HK-2 (cell line): ENCODE results near the gene RUBCNL.

Experiments used
- DNase-seq: peaks from one replicate; pipeline ENCODE4 v3.0.0-alpha.2; 2018; ENCODE audit not compliant: unreplicated experiment

Gene RUBCNL

DNA sequence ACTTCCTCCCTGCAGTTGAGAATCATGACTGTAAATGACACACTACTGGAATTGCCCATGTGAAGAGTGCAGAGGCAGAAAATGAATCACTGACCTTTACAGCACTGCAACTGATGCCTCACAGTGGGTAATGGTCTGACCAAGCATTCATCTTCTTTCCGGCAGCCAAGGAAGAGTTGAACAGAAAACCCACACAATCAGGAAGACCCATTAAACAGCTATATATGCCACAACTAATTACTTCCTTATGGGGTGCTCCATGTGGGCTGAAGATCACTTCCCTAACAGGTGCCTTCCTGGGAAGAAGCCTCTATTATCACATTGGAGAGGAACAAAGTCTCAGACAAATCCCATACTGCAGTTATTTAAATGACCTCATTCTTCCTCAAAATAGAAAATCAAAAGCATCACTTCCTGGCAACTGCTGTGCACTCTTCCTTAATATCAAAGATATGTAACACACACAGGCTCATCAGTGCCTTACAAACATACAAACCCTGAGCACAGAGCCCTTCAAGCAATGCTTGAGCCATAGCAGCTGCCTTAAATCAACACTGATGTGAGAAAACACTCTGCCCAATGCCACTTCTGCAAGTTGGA, 45.8 kb downstream of the RUBCNL start:
- DNase-seq = peak; percentile 28

DNA sequence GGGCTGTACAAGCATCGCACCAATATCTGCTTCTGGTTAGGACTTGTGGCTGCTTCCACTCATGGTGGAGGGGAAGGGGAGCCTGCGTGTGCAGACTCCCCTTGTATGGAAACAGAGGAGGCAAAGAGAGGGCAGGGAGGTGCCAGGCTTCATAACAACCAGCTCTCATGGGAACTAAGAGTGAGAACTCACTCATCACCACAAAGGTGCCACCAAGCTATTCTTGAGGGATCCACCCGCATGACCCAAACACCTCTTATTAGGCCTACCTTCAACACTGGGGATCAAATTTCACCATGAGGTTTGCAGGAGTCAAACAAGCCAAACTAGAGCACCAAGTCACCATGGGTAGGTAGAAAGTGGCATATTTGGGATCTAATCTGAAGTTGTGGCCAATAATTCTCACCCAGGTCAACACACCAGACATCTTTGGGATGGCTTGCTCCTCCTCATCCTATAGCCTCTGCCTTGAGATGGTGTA, 46.4 kb downstream of the RUBCNL start:
- no peak for DNase-seq

GRCh38 chr13:46340011-46340410, 47.0 kb downstream of the RUBCNL start:
- no peak for DNase-seq

- DNase-seq = peak; percentile 56
These were observed 47.9 kb downstream of the RUBCNL start for GRCh38 chr13:46339035-46339666.

- no peak for DNase-seq
These were observed 49.4 kb downstream of the RUBCNL start for GRCh38 chr13:46337700-46338099.

DNA sequence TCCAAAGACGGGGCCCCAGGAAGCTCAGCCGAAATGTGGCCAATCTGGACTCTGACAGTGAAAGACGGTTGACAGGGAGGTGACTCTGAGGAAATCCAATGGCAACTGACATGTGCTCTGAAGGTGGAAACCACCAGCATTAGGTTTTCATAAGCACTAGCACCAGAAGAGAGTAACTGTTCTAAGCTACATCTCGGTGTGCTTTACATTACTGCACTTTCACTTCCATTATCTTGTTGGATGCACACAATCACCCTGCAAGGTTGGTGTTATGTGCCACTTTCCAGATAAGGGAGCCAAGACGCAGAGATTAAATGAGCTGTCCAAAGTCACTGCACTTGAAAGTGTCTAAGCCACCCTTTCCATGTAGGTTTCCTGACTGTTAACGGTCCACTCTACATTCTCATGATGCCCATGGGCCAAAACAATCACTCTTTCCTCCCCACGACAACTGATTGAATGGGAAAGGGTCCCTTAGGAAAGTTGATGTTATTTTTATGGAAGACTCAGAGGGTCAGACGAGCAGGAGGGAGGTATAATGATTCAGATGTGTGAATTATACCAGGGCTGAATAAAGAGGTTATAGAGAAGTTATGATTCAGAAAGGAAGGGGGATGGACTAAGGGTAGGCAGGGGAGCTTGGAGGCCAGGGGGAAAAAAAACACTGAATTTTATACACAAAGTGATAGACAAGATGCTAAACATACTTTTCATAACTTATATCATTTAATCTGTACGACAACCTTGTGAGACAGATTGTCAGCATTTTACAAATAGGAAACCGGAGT, 52.8 kb downstream of the RUBCNL start:
- DNase-seq = no peak

DNA sequence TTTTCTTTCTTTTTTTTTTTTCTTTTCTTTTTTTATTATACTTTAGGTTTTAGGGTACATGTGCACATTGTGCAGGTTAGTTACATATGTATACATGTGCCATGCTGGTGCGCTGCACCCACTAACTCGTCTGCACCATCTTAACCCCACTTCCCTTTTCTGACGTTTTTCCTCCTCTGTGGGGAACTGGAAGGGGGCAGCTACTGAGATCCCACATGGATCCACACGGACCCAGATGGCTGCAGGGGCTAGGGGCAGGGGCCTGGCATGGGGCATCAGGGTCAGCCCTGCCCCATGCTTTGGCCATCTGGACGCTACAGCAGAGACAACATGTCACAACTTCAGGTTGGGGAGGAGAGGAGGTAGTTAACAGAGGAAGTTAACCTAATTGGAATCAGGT, 54.3 kb downstream of the RUBCNL start:
- DNase-seq = no peak

- no peak for DNase-seq
These were observed 57.4 kb downstream of the RUBCNL start for GRCh38 chr13:46329624-46330023.

GRCh38 chr13:46327246-46327645, 59.8 kb downstream of the RUBCNL start:
- no peak for DNase-seq

DNA sequence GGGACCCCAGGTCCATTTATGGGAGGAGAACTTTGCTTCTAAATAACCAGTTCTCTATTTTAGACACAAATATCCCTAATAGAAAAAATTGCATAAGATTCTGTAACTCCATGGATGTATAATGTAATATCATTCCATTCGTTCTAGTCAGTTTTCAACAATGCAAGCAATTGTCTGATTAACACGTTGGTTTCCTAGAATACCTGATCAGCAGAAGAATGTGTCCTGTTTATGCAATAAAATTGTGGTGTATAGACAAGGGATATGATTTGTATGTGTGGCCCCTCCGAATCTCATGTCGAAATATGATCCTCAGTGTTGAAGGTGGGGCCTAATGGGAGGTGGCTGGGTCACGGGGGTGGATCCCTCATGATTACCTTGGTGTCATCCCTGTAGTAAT, 62.1 kb downstream of the RUBCNL start:
- no peak for DNase-seq

DNA sequence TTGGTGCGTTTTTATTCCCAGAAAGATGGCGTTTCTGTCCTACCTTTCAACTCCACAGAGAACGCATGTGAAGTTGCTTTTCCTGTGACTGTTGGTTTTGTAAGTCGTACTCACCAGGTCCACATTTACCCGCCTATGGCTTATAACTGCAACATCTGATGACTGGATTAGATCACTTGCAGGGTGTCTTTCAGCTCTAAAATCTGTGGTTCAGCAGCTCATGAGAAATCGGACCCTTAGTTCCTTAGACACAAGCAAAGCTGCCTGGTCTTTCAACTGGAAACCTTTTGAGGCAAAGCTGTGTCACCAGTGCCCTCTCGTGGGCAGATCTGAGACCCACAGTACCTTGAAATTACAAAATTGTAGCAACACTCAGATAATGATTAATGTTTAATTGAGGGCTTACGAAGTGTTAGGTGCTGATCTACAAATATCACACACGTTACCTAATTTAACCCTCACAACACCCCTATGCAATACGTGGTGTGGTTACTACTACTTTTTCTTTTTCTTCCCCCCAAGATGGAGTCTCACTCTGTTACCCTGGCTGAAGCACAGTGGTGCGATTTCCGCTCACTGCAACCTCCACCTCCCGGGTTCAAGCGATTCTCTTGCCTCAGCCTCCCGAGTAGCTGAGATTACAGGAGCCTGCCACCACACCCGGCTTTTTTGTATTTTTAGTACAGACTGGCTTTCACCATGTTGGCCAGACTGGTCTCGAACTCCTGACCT, 65.4 kb downstream of the RUBCNL start:
- peak; percentile 34 for DNase-seq

DNA sequence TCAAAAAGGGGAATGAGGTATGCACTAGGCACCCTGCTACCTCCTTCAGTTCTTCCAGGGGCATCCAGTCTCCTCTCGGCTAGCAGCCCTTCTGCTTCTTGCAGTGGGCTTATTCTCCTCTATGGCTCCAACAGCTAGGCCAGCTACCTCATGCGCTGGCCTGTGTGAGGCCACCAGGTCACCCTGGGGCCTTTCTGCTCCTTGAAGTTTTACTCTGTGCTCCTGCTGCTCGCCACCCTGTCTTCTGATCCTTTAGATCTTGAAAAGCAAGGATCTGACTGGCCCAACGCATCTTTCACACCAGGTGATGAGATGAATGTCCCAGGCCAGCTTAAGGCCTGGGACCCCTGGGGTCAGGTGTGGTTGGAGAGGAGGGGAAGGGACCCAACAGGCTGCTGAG, 66.2 kb downstream of the RUBCNL start:
- DNase-seq = no peak

DNA sequence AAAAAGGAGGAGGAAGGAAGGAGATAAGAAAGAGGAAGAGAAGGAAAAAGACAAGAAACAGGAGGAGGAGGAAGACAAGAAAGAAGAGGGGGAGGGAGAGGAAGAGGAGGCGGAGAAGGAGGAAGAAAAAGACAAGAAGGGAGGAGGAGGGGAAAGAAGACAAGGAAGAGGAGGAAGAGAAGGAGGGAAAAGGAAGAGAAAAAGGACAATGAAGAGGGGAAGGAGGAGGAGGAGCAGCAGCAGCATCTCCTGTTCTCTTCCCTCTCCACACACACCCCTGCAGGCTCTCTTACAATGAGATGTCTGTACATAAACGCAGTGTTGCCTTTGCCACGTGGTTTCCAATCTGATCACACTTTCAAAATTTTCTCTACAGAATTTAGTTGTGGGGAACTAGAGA, 66.6 kb downstream of the RUBCNL start:
- DNase-seq = no peak

GRCh38 chr13:46318986-46319385, 68.1 kb downstream of the RUBCNL start:
- DNase-seq = no peak

GRCh38 chr13:46317120-46317519, 69.9 kb downstream of the RUBCNL start:
- DNase-seq = no peak

DNA sequence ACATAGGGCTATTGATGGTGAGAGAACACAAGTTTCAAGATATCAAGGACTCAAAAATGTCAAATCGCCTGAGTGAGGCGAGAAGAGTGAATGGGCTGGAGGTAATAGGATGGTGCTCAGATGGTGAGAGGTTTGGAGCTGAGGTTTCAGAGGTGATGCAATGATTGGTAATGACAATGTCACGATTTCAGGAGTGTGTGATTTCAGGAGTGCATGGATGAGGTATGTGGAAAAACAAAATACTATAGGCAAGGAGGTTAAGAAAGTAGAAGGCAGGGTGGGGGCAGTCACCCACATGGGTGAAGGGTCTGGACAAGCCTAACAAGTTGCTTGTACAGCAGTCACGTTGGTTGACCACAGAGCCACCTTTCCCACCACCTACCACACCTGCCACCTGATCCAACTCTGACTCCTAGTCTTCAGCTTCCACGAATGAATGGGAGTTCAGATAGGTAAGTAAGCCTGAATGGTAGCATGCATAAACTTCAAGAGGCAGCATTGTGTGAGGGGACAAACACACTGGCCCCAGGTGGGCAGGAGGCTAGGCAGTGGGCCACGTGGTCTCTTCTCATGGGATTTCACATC, 71.5 kb downstream of the RUBCNL start:
- no peak for DNase-seq

DNA sequence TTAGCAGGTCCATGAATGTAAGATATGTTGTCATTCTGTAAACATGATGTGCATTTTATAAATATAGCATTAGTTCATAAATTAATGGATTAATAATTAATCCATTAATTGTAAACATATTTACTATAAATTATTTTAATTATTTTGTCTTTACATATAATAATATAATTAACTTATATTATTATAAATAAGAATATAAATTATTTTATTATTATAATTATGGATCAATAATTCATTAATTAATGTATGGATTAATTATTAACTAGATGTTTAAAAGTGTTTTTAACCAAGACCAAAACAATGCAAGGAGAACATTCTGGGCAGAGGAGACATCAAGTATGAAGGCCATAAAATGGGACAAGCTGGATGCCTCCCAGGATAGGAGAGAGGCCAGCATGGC, 72.0 kb downstream of the RUBCNL start:
- no peak for DNase-seq

- DNase-seq = no peak
These were observed 72.5 kb downstream of the RUBCNL start for GRCh38 chr13:46314587-46314986.

DNA sequence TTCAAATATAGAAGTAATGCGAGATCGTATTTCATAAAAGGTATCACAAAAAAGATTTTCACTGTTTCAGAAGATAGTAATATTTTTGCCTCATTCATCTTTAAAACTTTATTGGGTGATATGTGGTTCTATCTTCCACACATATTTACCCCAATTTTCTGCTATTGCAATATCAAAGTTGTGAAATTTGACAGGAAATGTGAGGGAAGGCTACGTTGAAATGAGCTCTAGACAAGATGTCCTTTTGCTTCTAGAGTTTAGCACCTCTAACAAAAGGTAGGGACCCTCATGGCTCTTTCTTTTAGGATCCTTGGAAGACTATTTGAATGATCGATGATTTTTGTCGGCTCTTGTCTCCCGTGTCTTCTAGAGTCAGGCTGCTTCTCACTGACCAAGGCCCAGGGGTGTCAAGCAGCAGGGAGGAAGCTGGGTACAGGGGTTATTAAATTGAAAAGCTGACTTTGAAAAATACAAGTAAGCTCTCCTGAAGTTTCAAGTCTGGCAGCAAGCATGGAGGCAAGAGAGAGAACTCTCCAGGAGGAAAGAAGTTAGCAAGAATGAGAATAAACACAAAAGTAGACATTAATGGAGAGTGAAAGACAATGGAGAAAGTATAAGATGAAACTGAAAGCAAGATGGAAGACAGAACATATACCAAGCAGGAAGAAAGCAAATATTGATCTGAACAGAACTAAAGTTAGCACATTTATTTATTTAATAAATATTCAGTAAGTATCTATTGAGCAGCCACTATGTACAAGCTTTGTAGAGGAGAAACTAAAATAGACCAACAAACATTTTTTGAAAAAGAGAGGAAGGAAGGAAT, 73.4 kb downstream of the RUBCNL start:
- DNase-seq = no peak

DNA sequence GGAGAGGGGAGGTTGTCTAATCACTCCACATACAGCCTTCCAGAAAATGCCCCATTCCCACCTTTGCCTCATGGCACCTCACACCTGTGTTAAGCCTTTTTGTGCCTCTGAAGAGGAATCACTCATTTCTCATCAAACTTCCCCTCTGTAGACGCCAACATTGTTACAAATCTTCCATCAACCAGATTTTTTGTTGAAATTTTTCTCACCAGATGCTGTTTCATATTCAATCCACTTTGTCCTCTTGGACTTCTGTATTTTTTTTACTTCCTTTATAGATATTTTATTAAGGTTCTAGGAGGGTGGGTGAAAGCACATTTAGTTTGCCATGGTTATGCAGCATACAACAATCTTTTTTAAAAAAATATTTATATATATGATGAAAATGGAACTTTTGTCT, 74.0 kb downstream of the RUBCNL start:
- no peak for DNase-seq

GRCh38 chr13:46311217-46311616, 75.8 kb downstream of the RUBCNL start:
- DNase-seq = no peak
